Thymus (tissue), 11 donors: ENCODE results near the gene LSM3. TPM values are rescaled to one million over a fixed set of nuclear protein-coding genes. Genes with fewer than 3 reads are reported as not detected.

Experiments
- DNase-seq, 9 donors: peaks; one replicate each; pipeline ENCODE4 v3.0.0-alpha.2; 2013; ENCODE audit warnings: low spot score in 9 of 9, low read depth in 6 of 9, missing footprints in 1 of 9
- H3K27ac ChIP-seq, 2 donors: one replicate each; pipeline ENCODE4 v1.5.1; 2013; ENCODE audit warnings: control low read depth in 1 of 2, low read depth in 1 of 2, low read length in 1 of 2, mild to moderate bottlenecking in 1 of 2, moderate library complexity in 1 of 2
- H3K27me3 ChIP-seq, 2 donors: one replicate each; pipeline ENCODE4 v1.5.1; 2013; ENCODE audit warnings: low read length in 1 of 2; ENCODE audit not compliant: control insufficient read depth in 2 of 2, insufficient read depth in 1 of 2
- H3K36me3 ChIP-seq, 2 donors: one replicate each; pipeline ENCODE4 v1.5.1; 2013; ENCODE audit warnings: low read length in 1 of 2, mild to moderate bottlenecking in 1 of 2, moderate library complexity in 1 of 2; ENCODE audit not compliant: control insufficient read depth in 2 of 2, insufficient read depth in 2 of 2
- H3K4me1 ChIP-seq, 2 donors: one replicate each; pipeline ENCODE4 v1.5.1; 2013; ENCODE audit warnings: low read length in 2 of 2; ENCODE audit not compliant: control insufficient read depth in 2 of 2, insufficient read depth in 2 of 2
- H3K4me3 ChIP-seq, 2 donors: one replicate each; pipeline ENCODE4 v1.5.1; 2013; ENCODE audit warnings: low read length in 2 of 2, control low read depth in 1 of 2, mild to moderate bottlenecking in 1 of 2
- H3K9me3 ChIP-seq, 2 donors: one replicate each; pipeline ENCODE4 v1.5.1; 2013; ENCODE audit warnings: low read length in 1 of 2, mild to moderate bottlenecking in 1 of 2; ENCODE audit not compliant: control insufficient read depth in 2 of 2, insufficient read depth in 1 of 2
- WGBS: extraction: QIAGEN DNeasy Blood & Tissue Kit; methylation state at CpG from one replicate; pipeline ENCODE4 v1.1.7; 2013; 5-methylcytosine and 5-hydroxymethylcytosine counted together
- polyA plus RNA-seq: library from polyadenylated mRNA; stranded (reverse); fragments of 200-250 nt; gene quantifications from one replicate; pipeline ENCODE4 v1.2.3, GENCODE V29; 2013
- total RNA-seq: library from RNA; stranded (reverse); fragments of 120-200 nt; gene quantifications from one replicate; pipeline ENCODE4 v1.2.4, GENCODE V29; 2013
- donor health status: healthy.

LSM3 gene
- total and polyA plus RNA-seq, 2 donors: 18.3 to 20.9 TPM

DNA sequence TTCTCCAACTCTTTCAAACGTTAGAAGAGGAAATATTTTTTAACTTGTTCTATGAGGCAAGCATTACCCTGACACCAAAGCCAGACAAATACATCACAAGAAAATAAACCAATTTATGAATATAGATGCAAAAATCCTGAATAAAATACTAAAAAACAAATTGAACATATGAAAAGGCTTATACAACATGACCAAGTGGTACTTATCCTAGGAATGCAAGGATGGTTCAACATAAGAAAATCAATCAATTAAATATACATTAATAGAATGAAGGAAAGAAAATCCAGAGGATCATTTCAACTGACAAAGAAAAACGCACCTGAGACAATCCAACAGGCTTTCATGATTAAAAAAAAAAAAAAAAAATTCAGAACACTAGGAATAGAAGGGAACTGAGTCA, 17.3 kb upstream of the LSM3 start:
- Histone ChIP-seq H3K27ac (no peak overlapping the region), H3K4me3 (no peak overlapping the region), H3K9me3 (peaks cover 0 to 2% of the 10 kb centered on the region in 2 donors), H3K36me3 (peaks cover 61 to 86% of the 10 kb centered on the region in 2 donors), H3K4me1 (peaks cover 0 to 10% of the 10 kb centered on the region in 2 donors), H3K27me3 (no peaks in the 10 kb centered on the region)
- no peak for DNase-seq
- over 99% methylated on average over 2 of the region's 2 CpGs for WGBS

- peaks cover 0 to 2% of the 10 kb centered on the region in 2 donors for H3K9me3 ChIP-seq
- no peaks in the 10 kb centered on the region for H3K27me3 ChIP-seq
- 96% methylated on average over 2 of the region's 2 CpGs for WGBS
- no peak overlapping the region for H3K27ac ChIP-seq
- peaks cover 0 to 2% of the 10 kb centered on the region in 2 donors for H3K4me1 ChIP-seq
- H3K4me3 ChIP-seq: no peak overlapping the region
- peaks cover 69 to 85% of the 10 kb centered on the region in 2 donors for H3K36me3 ChIP-seq
- no peak for DNase-seq
Measured at GRCh38 chr3:14162178-14162577, 16.4 kb upstream of the LSM3 start.

DNA sequence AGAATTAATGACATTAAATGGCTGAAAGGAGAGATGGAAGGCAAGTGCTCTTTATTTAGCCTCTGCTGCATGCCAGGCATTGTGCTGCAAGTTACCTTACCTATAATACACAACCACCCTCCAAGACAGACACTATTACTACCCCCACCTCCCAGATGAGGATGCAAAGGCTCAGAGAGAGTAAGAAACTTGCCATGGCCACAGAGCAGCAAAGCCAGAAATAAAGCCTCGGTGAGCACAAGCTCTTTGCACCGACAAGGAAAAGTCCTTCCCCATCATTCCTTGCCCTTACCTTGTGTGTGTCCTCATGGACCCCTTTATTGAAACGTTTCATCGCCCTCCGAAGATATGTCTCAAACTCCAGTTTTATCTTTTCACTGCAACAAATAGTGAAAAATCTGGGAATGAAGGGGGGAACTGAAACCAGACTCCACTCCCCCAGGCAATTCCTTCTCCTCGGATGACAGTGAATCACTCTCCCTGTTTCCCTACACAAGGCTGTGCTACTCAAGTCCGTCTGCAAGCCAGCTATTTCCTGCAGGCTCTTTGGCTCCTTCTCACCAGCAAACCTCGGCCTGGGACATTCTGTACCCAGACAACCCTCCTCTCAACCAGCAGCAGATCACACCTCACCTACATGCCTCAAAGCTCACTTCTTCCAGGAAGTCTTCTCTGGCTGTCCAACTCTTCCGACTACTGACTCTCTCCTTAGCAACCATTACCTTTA, 11.6 kb upstream of the LSM3 start:
- no peak for DNase-seq
- Histone ChIP-seq H3K36me3 (peaks cover 74 to 82% of the 10 kb centered on the region in 2 donors), H3K4me3 (no peak overlapping the region), H3K27me3 (no peaks in the 10 kb centered on the region), H3K9me3 (no peaks in the 10 kb centered on the region), H3K27ac (no peak overlapping the region), H3K4me1 (no peaks in the 10 kb centered on the region)
- 98% methylated on average over 9 of the region's 9 CpGs for WGBS

- Histone ChIP-seq H3K4me3 (no peak overlapping the region), H3K36me3 (peaks cover 71 to 77% of the 10 kb centered on the region in 2 donors), H3K27me3 (no peaks in the 10 kb centered on the region), H3K9me3 (no peaks in the 10 kb centered on the region), H3K27ac (no peak overlapping the region), H3K4me1 (no peaks in the 10 kb centered on the region)
- 97% methylated on average over 2 of the region's 2 CpGs for WGBS
- DNase-seq: no peak
Measured at GRCh38 chr3:14169435-14169834, 9.2 kb upstream of the LSM3 start.

- no peak for DNase-seq
- peaks cover 67 to 72% of the 10 kb centered on the region in 2 donors for H3K36me3 ChIP-seq
- no peaks in the 10 kb centered on the region for H3K27me3 ChIP-seq
- no peak overlapping the region for H3K27ac ChIP-seq
- H3K9me3 ChIP-seq: no peaks in the 10 kb centered on the region
- peaks cover 2 to 3% of the 10 kb centered on the region in 2 donors for H3K4me1 ChIP-seq
- no peak overlapping the region for H3K4me3 ChIP-seq
Measured at GRCh38 chr3:14169871-14170270, 8.7 kb upstream of the LSM3 start.

GRCh38 chr3:14170531-14171159, 8.0 kb upstream of the LSM3 start:
- H3K36me3 ChIP-seq: peaks cover 60 to 65% of the 10 kb centered on the region in 2 donors
- WGBS: 93% methylated on average over 2 of the region's 2 CpGs
- H3K27ac ChIP-seq: no peak overlapping the region
- peaks cover 9 to 10% of the 10 kb centered on the region in 2 donors for H3K4me1 ChIP-seq
- H3K4me3 ChIP-seq: no peak overlapping the region
- no peaks in the 10 kb centered on the region for H3K27me3 ChIP-seq
- no peaks in the 10 kb centered on the region for H3K9me3 ChIP-seq
- DNase-seq: no peak

DNA sequence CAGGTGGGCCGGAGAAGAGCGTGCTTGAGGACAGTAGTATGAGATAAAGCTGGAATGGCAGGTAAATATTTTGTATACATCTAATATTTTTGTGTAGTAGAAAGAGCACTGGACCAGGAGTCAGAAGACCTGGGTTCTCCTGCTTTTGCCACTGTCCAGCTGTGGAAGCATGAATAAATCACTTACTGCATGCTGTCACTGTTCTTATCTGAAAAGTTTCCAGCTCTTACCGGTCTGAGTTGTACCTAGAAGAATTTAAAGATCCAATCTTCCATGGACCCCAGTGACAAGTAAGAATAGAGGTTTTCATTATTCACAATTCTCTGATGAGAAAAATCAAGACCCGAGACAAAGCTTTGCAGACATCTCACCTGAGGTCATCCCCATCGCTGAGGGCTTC, 6.1 kb upstream of the LSM3 start:
- 98% methylated on average over 5 of the region's 5 CpGs for WGBS
- DNase-seq: no peak
- Histone ChIP-seq H3K27me3 (no peaks in the 10 kb centered on the region), H3K36me3 (peaks cover 42 to 49% of the 10 kb centered on the region in 2 donors), H3K4me3 (no peak overlapping the region), H3K27ac (no peak overlapping the region), H3K9me3 (no peaks in the 10 kb centered on the region), H3K4me1 (peaks cover 19 to 24% of the 10 kb centered on the region in 2 donors)

DNA sequence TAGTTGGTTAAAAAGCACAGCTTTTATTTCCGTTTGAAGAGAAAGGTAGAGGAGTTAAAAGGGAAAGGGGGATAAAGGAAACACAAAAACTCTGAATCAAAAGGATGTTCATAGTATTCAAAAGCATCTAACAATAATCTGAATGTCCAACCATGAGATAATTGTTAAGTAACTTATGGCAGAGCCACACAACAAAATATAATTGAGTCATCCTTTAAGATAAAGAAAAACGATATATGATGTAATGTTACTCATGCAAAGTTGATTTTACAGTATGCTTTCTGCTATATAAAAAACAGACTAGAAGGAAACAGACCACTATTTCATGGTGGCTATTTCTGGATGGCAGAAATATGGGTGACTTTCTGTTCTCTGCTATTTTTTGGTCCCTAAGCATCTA, 4.1 kb upstream of the LSM3 start:
- Histone ChIP-seq H3K27me3 (no peaks in the 10 kb centered on the region), H3K36me3 (peaks cover 27 to 31% of the 10 kb centered on the region in 2 donors), H3K4me1 (peaks cover 29 to 33% of the 10 kb centered on the region in 2 donors), H3K4me3 (no peak overlapping the region), H3K9me3 (no peaks in the 10 kb centered on the region), H3K27ac (no peak overlapping the region)
- no peak for DNase-seq
- 63% methylated on average over 2 of the region's 2 CpGs for WGBS

GRCh38 chr3:14175383-14176037, 3.1 kb upstream of the LSM3 start:
- H3K27ac ChIP-seq: no peak overlapping the region
- peaks cover 33 to 35% of the 10 kb centered on the region in 2 donors for H3K4me1 ChIP-seq
- H3K27me3 ChIP-seq: no peaks in the 10 kb centered on the region
- peaks cover 19 to 21% of the 10 kb centered on the region in 2 donors for H3K36me3 ChIP-seq
- H3K9me3 ChIP-seq: no peaks in the 10 kb centered on the region
- 37% methylated on average over 3 of the region's 3 CpGs for WGBS
- peak; percentile 57 to 94 (median 80) for DNase-seq
- H3K4me3 ChIP-seq: peak overlapping the region in 1 of 2 donors; percentile 7
